H1 (cell line): ENCODE data around the gene ME3. TPM values are rescaled to one million over a fixed set of nuclear protein-coding genes. Genes with fewer than 3 reads are reported as not detected.

ENCODE experiments used
- BACH1 ChIP-seq: IDR thresholded peaks from 2 replicates; pipeline ENCODE4 v1.6.1; 2012; ENCODE audit warnings: low read length, improper control_type of control experiment
- KDM1A ChIP-seq: fragments of 200-600, 300-600 bp; sonication (generic); IDR thresholded peaks from 2 replicates; pipeline ENCODE4 v1.7.1; 2016; ENCODE audit warnings: mild to moderate bottlenecking, low read length, borderline replicate concordance
- POLR2AphosphoS5 ChIP-seq: IDR thresholded peaks from 2 replicates; pipeline ENCODE4 v1.6.1; 2011; ENCODE audit warnings: low read depth, low read length
- RBBP5 ChIP-seq: IDR thresholded peaks from 2 replicates; pipeline ENCODE4 v1.7.1; 2012; ENCODE audit warnings: low read depth, mild to moderate bottlenecking, inconsistent platforms, low read length, moderate library complexity, borderline replicate concordance
- RNF2 ChIP-seq: fragments of 200-900, 300-1000 bp; sonication (generic); IDR thresholded peaks from 2 replicates; pipeline ENCODE4 v1.7.1; 2016; ENCODE audit warnings: borderline replicate concordance, low read depth, mild to moderate bottlenecking, antibody characterized with exemption, low read length; ENCODE audit not compliant: poor library complexity, severe bottlenecking; ENCODE audit errors: missing control alignments
- RXRA ChIP-seq: IDR thresholded peaks from 2 replicates; pipeline ENCODE4 v1.6.1; 2011; ENCODE audit warnings: low read depth, mild to moderate bottlenecking, low read length, moderate library complexity; ENCODE audit not compliant: insufficient read depth
- polyA plus RNA-seq, 7 experiments: library from polyadenylated mRNA; depleted of rRNA in 3 of 7; stranded (reverse) in 5 of 7; unstranded in 2 of 7; fragments of >200 nt in 5 of 7; fragments of 200-250 nt in 2 of 7; gene quantifications; 1 replicate in 5 of 7; 2 replicates in 1 of 7; 4 replicates in 1 of 7; pipeline versions ENCODE4 v1.2.1 to v1.2.3, GENCODE V29; 2011 to 2013; ENCODE audit warnings: missing spikeins in 2 of 7, mixed read lengths in 2 of 7
- total RNA-seq: library from RNA; stranded (reverse); fragmentation: NEBNext Ultra II Directional; extraction: Animal tissue kit (Norgen Biotek cat#: 25700); gene quantifications from 2 replicates; pipeline ENCODE4 v1.2.1, GENCODE V29; 2021
- TF ChIP-seq, protein P1 (sequence below): fragments of 300-600 bp; sonication (generic); IDR thresholded peaks from 2 replicates; pipeline ENCODE4 v1.7.1; 2012; ENCODE audit warnings: low read length, moderate library complexity, mild to moderate bottlenecking, inconsistent platforms; ENCODE audit not compliant: insufficient replicate concordance
- TF ChIP-seq, protein P2 (sequence below): IDR thresholded peaks from 2 replicates; pipeline ENCODE4 v1.6.1; 2012; ENCODE audit warnings: low read length, inconsistent platforms

Gene ME3
- total and polyA plus RNA-seq, 2 of the 8 experiments (the other 6 are each of a cell fraction or from before 2014, with no cell fraction given) = 1.5 to 2.8 TPM

DNA sequence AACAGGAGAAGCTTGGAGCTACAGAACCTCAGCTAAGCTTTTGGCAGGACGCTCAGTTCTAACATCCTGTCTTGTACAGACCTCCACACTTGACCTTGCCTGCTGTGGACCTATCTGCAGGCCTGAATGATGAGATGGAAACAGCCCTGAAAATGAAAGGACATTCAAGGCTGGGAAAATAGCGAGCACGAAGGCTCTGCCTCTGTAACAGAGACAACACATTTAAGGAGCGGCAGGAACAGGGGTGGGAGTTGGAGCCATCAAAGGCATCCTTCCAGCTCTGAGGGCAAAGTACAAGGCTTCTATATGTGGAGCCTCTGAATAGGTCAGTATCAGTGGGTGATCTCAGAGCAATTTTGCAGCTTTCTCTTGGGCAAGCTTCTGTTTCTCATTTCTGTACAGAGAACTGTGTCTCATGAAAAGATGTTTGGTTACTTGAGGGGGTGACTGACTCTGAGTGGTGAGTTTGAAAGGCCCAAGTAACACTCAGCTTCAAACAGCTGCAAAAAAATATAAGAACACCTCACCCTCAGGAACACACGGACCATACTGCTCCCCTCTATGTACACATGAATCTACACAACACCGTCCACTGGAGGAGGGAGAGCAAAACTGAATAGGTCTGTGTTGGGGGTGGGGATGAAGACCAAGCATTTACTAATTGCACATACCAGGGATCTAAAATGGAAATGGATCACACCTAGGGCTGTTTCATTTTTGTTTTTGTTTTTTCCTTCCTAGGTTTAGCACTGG lies 196.1 kb downstream of the ME3 start (continued):
- TF ChIP-seq POLR2AphosphoS5 = no peak
- TF ChIP-seq, protein P1, sequence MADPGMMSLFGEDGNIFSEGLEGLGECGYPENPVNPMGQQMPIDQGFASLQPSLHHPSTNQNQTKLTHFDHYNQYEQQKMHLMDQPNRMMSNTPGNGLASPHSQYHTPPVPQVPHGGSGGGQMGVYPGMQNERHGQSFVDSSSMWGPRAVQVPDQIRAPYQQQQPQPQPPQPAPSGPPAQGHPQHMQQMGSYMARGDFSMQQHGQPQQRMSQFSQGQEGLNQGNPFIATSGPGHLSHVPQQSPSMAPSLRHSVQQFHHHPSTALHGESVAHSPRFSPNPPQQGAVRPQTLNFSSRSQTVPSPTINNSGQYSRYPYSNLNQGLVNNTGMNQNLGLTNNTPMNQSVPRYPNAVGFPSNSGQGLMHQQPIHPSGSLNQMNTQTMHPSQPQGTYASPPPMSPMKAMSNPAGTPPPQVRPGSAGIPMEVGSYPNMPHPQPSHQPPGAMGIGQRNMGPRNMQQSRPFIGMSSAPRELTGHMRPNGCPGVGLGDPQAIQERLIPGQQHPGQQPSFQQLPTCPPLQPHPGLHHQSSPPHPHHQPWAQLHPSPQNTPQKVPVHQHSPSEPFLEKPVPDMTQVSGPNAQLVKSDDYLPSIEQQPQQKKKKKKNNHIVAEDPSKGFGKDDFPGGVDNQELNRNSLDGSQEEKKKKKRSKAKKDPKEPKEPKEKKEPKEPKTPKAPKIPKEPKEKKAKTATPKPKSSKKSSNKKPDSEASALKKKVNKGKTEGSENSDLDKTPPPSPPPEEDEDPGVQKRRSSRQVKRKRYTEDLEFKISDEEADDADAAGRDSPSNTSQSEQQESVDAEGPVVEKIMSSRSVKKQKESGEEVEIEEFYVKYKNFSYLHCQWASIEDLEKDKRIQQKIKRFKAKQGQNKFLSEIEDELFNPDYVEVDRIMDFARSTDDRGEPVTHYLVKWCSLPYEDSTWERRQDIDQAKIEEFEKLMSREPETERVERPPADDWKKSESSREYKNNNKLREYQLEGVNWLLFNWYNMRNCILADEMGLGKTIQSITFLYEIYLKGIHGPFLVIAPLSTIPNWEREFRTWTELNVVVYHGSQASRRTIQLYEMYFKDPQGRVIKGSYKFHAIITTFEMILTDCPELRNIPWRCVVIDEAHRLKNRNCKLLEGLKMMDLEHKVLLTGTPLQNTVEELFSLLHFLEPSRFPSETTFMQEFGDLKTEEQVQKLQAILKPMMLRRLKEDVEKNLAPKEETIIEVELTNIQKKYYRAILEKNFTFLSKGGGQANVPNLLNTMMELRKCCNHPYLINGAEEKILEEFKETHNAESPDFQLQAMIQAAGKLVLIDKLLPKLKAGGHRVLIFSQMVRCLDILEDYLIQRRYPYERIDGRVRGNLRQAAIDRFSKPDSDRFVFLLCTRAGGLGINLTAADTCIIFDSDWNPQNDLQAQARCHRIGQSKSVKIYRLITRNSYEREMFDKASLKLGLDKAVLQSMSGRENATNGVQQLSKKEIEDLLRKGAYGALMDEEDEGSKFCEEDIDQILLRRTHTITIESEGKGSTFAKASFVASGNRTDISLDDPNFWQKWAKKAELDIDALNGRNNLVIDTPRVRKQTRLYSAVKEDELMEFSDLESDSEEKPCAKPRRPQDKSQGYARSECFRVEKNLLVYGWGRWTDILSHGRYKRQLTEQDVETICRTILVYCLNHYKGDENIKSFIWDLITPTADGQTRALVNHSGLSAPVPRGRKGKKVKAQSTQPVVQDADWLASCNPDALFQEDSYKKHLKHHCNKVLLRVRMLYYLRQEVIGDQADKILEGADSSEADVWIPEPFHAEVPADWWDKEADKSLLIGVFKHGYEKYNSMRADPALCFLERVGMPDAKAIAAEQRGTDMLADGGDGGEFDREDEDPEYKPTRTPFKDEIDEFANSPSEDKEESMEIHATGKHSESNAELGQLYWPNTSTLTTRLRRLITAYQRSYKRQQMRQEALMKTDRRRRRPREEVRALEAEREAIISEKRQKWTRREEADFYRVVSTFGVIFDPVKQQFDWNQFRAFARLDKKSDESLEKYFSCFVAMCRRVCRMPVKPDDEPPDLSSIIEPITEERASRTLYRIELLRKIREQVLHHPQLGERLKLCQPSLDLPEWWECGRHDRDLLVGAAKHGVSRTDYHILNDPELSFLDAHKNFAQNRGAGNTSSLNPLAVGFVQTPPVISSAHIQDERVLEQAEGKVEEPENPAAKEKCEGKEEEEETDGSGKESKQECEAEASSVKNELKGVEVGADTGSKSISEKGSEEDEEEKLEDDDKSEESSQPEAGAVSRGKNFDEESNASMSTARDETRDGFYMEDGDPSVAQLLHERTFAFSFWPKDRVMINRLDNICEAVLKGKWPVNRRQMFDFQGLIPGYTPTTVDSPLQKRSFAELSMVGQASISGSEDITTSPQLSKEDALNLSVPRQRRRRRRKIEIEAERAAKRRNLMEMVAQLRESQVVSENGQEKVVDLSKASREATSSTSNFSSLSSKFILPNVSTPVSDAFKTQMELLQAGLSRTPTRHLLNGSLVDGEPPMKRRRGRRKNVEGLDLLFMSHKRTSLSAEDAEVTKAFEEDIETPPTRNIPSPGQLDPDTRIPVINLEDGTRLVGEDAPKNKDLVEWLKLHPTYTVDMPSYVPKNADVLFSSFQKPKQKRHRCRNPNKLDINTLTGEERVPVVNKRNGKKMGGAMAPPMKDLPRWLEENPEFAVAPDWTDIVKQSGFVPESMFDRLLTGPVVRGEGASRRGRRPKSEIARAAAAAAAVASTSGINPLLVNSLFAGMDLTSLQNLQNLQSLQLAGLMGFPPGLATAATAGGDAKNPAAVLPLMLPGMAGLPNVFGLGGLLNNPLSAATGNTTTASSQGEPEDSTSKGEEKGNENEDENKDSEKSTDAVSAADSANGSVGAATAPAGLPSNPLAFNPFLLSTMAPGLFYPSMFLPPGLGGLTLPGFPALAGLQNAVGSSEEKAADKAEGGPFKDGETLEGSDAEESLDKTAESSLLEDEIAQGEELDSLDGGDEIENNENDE = no peak
- TF ChIP-seq BACH1 = no peak
- no peak for TF ChIP-seq RNF2
- TF ChIP-seq KDM1A = no peak
- TF ChIP-seq, protein P2, sequence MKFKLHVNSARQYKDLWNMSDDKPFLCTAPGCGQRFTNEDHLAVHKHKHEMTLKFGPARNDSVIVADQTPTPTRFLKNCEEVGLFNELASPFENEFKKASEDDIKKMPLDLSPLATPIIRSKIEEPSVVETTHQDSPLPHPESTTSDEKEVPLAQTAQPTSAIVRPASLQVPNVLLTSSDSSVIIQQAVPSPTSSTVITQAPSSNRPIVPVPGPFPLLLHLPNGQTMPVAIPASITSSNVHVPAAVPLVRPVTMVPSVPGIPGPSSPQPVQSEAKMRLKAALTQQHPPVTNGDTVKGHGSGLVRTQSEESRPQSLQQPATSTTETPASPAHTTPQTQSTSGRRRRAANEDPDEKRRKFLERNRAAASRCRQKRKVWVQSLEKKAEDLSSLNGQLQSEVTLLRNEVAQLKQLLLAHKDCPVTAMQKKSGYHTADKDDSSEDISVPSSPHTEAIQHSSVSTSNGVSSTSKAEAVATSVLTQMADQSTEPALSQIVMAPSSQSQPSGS = no peak
- no peak for TF ChIP-seq RBBP5
- no peak for TF ChIP-seq RXRA
